A673 (cell line): ENCODE data around the gene ETDC.

ENCODE experiments used
- CTCF ChIP-seq: fragments of 300-800, 200-600 bp; sonication (generic); conservative IDR thresholded peaks from 2 replicates; pipeline ENCODE4 v1.5.1; 2017; ENCODE audit warnings: low read depth, mild to moderate bottlenecking, antibody characterized with exemption, low read length, moderate library complexity, mixed read lengths
- EZH2 ChIP-seq: fragments of 200-600 bp; sonication (generic); IDR thresholded peaks from 2 replicates; pipeline ENCODE4 v1.6.1; 2017; ENCODE audit warnings: borderline replicate concordance, low read depth, mild to moderate bottlenecking, mixed read lengths, antibody characterized with exemption, low read length; ENCODE audit not compliant: poor library complexity, severe bottlenecking

- TF ChIP-seq EZH2 = no peak
- no peak for TF ChIP-seq CTCF
Observed at GRCh38 chrX:135275973-135276372, 33.3 kb upstream of the ETDC start.
